HG03432 (cell line): ENCODE results near the gene NEAT1.

Experiments
- ATAC-seq: cut with Tn5 transposase; IDR thresholded peaks from one replicate; pipeline ENCODE4 v1.9.1; 2021; ENCODE audit warnings: mild to moderate bottlenecking, moderate library complexity; ENCODE audit not compliant: unreplicated experiment

The NEAT1 gene

GRCh38 chr11:65422633-65423515 is at the start of gene NEAT1:
Gene NEAT1 (plus strand): TSS chr11:65422798.
- no peak for ATAC-seq

GRCh38 chr11:65373839-65374580 is 48.6 kb upstream of the NEAT1 start:
- no peak for ATAC-seq

- ATAC-seq = no peak
These were observed 47.6 kb upstream of the NEAT1 start for GRCh38 chr11:65375012-65375411.

GRCh38 chr11:65376138-65376713 is 46.4 kb upstream of the NEAT1 start:
- ATAC-seq = no peak

- ATAC-seq = no peak
These were observed 45.6 kb upstream of the NEAT1 start for GRCh38 chr11:65377036-65377435.

- no peak for ATAC-seq
These were observed 44.8 kb upstream of the NEAT1 start for GRCh38 chr11:65377777-65378176.

GRCh38 chr11:65378208-65378927 is 44.2 kb upstream of the NEAT1 start:
- ATAC-seq = no peak

GRCh38 chr11:65378928-65379638 is 43.5 kb upstream of the NEAT1 start:
- no peak for ATAC-seq

GRCh38 chr11:65379698-65380459 is 42.7 kb upstream of the NEAT1 start:
- no peak for ATAC-seq

GRCh38 chr11:65380460-65381119 is 42.0 kb upstream of the NEAT1 start:
- no peak for ATAC-seq

- peak; percentile 5 for ATAC-seq
These were observed 40.9 kb upstream of the NEAT1 start for GRCh38 chr11:65381716-65382032.

GRCh38 chr11:65382033-65382803 is 40.4 kb upstream of the NEAT1 start, which contains the start of gene SLC25A45:
Gene SLC25A45 (minus strand): TSS chr11:65382646. CDS start chr11:65381951, 695 bp downstream.
- peak; percentile 70 for ATAC-seq

GRCh38 chr11:65382804-65383368 is 39.7 kb upstream of the NEAT1 start:
- no peak for ATAC-seq

- ATAC-seq = no peak
These were observed 38.8 kb upstream of the NEAT1 start for GRCh38 chr11:65383778-65384177.

- no peak for ATAC-seq
These were observed 38.2 kb upstream of the NEAT1 start for GRCh38 chr11:65384301-65384889.

- peak; percentile 41 for ATAC-seq
These were observed 36.1 kb upstream of the NEAT1 start, which contains the start of gene FRMD8 for GRCh38 chr11:65386307-65387140. Gene FRMD8 (plus strand): TSS chr11:65386637. CDS start chr11:65387037, 400 bp downstream.

GRCh38 chr11:65388731-65389130 is 33.9 kb upstream of the NEAT1 start:
- ATAC-seq = no peak
